CD4-positive, alpha-beta T cell (primary cell): ENCODE data around the gene FAAH. TPM values are rescaled to one million over a fixed set of nuclear protein-coding genes. Genes with fewer than 3 reads are reported as not detected.

Experiments used
- ATAC-seq: fragments of 200-7000 bp; cut with Tn5 transposase; one replicate; pipeline ENCODE4 v1.10.0; 2022; ENCODE audit warnings: mild to moderate bottlenecking; ENCODE audit not compliant: poor library complexity
- CTCF ChIA-PET: fragments of 350-600 bp; sonication (Branson Sonifier 250); formaldehyde crosslinking; loops from one replicate; lab custom pipeline; 2021; ENCODE audit warnings: antibody characterized with exemption, inconsistent platforms; lab: Charles Lee
- POLR2A ChIA-PET: fragments of 350-600 bp; sonication (Branson Sonifier 250); formaldehyde crosslinking; loops from one replicate; lab custom pipeline; 2021; ENCODE audit warnings: antibody characterized with exemption, inconsistent platforms; lab: Charles Lee
- DNase-seq, 14 experiments: peaks; one replicate each; pipeline ENCODE4 v3.0.0-alpha.2; 2013 to 2020; ENCODE audit warnings: mixed read lengths in 2 of 14
- H3K27ac ChIP-seq, 2 donors: one replicate each; pipeline versions ENCODE4 v1.5.1 to v1.7.0; 2013; ENCODE audit warnings: low read length in 2 of 2, low read depth in 1 of 2, mild to moderate bottlenecking in 1 of 2
- H3K27me3 ChIP-seq, 2 experiments: 1 replicate in 1 of 2; 2 replicates in 1 of 2; pipeline versions ENCODE4 v1.6.1 to v1.7.0; 2013; ENCODE audit warnings: low read length in 2 of 2, control low read depth in 1 of 2, mild to moderate bottlenecking in 1 of 2, moderate library complexity in 1 of 2; ENCODE audit not compliant: insufficient read depth in 2 of 2, control insufficient read depth in 1 of 2
- H3K36me3 ChIP-seq: one replicate; pipeline ENCODE4 v1.6.1; 2013; ENCODE audit warnings: low read length, control low read depth; ENCODE audit not compliant: insufficient read depth
- H3K4me1 ChIP-seq: one replicate; pipeline ENCODE4 v1.6.1; 2013; ENCODE audit warnings: low read length, control low read depth; ENCODE audit not compliant: insufficient read depth
- H3K4me3 ChIP-seq: one replicate; pipeline ENCODE4 v1.5.1; 2013; ENCODE audit warnings: mild to moderate bottlenecking, low read length, moderate library complexity
- H3K9me3 ChIP-seq, 2 experiments: 1 replicate in 1 of 2; 2 replicates in 1 of 2; pipeline versions ENCODE4 v1.6.1 to v1.7.0; 2013; ENCODE audit warnings: low read length in 2 of 2, mild to moderate bottlenecking in 2 of 2, control low read depth in 1 of 2, moderate library complexity in 1 of 2; ENCODE audit not compliant: control insufficient read depth in 1 of 2, insufficient read depth in 1 of 2
- H3K27ac Mint-ChIP-seq: one replicate; pipeline ENCODE4 v1.8.0; 2020; ENCODE audit warnings: mixed read lengths
- H3K27me3 Mint-ChIP-seq: one replicate; pipeline ENCODE4 v1.8.0; 2021; ENCODE audit warnings: mixed read lengths
- H3K36me3 Mint-ChIP-seq: one replicate; pipeline ENCODE4 v1.8.0; 2021; ENCODE audit warnings: low read depth, mixed read lengths
- H3K4me1 Mint-ChIP-seq: one replicate; pipeline ENCODE4 v1.8.0; 2021; ENCODE audit warnings: low read depth, mixed read lengths
- H3K4me3 Mint-ChIP-seq: one replicate; pipeline ENCODE4 v1.8.0; 2020; ENCODE audit warnings: mild to moderate bottlenecking, mixed read lengths
- H3K9me3 Mint-ChIP-seq: one replicate; pipeline ENCODE4 v1.8.0; 2020; ENCODE audit warnings: mixed read lengths
- CTCF ChIP-seq: fragments of 200-600 bp; IDR thresholded peaks from one replicate; pipeline ENCODE4 v1.8.0; 2022; ENCODE audit warnings: antibody characterized with exemption, mild to moderate bottlenecking
- intact Hi-C, 2 experiments: fragments of 100-400 bp; cut with DNase I in 1 of 2; cut with micrococcal nuclease in 1 of 2; formaldehyde crosslinking; loops; one replicate each; pipeline versions ENCODE4 v1.15.1 to v1.9.0; 2023 to 2025; cut with DNase I, micrococcal nuclease
- total RNA-seq, 174 experiments: library from RNA in 2 of 174; stranded (reverse) in 2 of 174; gene quantifications; one replicate each; pipeline ENCODE4 v1.2.3 and lab custom pipeline; 2021 to 2026

FAAH gene
- total RNA-seq, 2 experiments from 2014 or later = 11.7 to 15.0 TPM

- H3K36me3 Mint-ChIP-seq = no peaks in the 10 kb centered on the region
- H3K36me3 ChIP-seq = no peaks in the 10 kb centered on the region
- H3K4me1 Mint-ChIP-seq = peaks cover 29% of the 10 kb centered on the region
- ATAC-seq (no peak), DNase-seq (no peak)
- H3K27ac Mint-ChIP-seq = no peak overlapping the region
- H3K27ac ChIP-seq = no peak overlapping the region
- H3K4me3 Mint-ChIP-seq = no peak overlapping the region
- peaks cover 33% of the 10 kb centered on the region for H3K4me1 ChIP-seq
- peaks cover 21 to 42% of the 10 kb centered on the region in 2 experiments for H3K27me3 ChIP-seq
- peaks cover 0 to 10% of the 10 kb centered on the region in 2 experiments for H3K9me3 ChIP-seq
- ChIA-PET CTCF (interaction anchor here (1.5 kb wide), 1 partner anchor 280 kb away, joined by 5 read pairs; no protein-coding TSS in a partner anchor), POLR2A (no interaction called here)
- no peaks in the 10 kb centered on the region for H3K9me3 Mint-ChIP-seq
- peaks cover 58% of the 10 kb centered on the region for H3K27me3 Mint-ChIP-seq
- TF ChIP-seq CTCF = no peak
- intact Hi-C loops = loop anchor here in 1 of 2 experiments (2.0 kb wide), 1 partner anchor 279 kb away; no protein-coding TSS in a partner anchor
- no peak overlapping the region for H3K4me3 ChIP-seq
Measured at GRCh38 chr1:46445773-46446256, 51.7 kb downstream of the FAAH start.

- Histone ChIP-seq H3K9me3 (peaks cover 0 to 10% of the 10 kb centered on the region in 2 experiments), H3K4me3 (no peak overlapping the region), H3K4me1 (peaks cover 33% of the 10 kb centered on the region), H3K27ac (no peak overlapping the region), H3K36me3 (no peaks in the 10 kb centered on the region), H3K27me3 (peaks cover 28 to 50% of the 10 kb centered on the region in 2 experiments)
- Mint-ChIP-seq H3K9me3 (no peaks in the 10 kb centered on the region), H3K27ac (no peak overlapping the region), H3K36me3 (no peaks in the 10 kb centered on the region), H3K4me1 (peaks cover 29% of the 10 kb centered on the region), H3K27me3 (peaks cover 69% of the 10 kb centered on the region), H3K4me3 (peak overlapping the region; percentile 38)
- CTCF ChIA-PET = interaction anchor here (0.6 to 1.5 kb wide), 10 partner anchors 10 to 279 kb away, joined by 3 to 6 read pairs (median 4); no protein-coding TSS in a partner anchor
- DNase-seq (peak; percentile 52 to 83 (median 68)), ATAC-seq (peak; percentile 67)
- TF ChIP-seq CTCF = peak; percentile 78
- intact Hi-C loops = loop anchor here (1.0 to 2.0 kb wide), 3 partner anchors 80 to 278 kb away; no protein-coding TSS in a partner anchor
- POLR2A ChIA-PET = interaction anchor here (1.3 kb wide), 1 partner anchor 79 kb away, joined by 3 read pairs; no protein-coding TSS in a partner anchor
Measured at GRCh38 chr1:46446646-46447498, 52.8 kb downstream of the FAAH start.

GRCh38 chr1:46447499-46448108 lies 53.5 kb downstream of the FAAH start:
- ATAC-seq = no peak
- no peak for TF ChIP-seq CTCF
- peak overlapping the region; percentile 38 for H3K4me3 Mint-ChIP-seq
- Histone ChIP-seq H3K27ac (no peak overlapping the region), H3K4me1 (peaks cover 28% of the 10 kb centered on the region), H3K27me3 (peaks cover 29 to 55% of the 10 kb centered on the region in 2 experiments), H3K9me3 (peaks cover 0 to 10% of the 10 kb centered on the region in 2 experiments), H3K4me3 (no peak overlapping the region), H3K36me3 (no peaks in the 10 kb centered on the region)
- intact Hi-C loops = loop anchor here (1.0 to 2.0 kb wide), 3 partner anchors 80 to 278 kb away; no protein-coding TSS in a partner anchor
- CTCF ChIA-PET = interaction anchor here (0.6 to 1.5 kb wide), 9 partner anchors 11 to 278 kb away, joined by 3 to 6 read pairs (median 4); no protein-coding TSS in a partner anchor
- no peak overlapping the region for H3K27ac Mint-ChIP-seq
- DNase-seq = no peak
- H3K4me1 Mint-ChIP-seq = peaks cover 24% of the 10 kb centered on the region
- no peaks in the 10 kb centered on the region for H3K9me3 Mint-ChIP-seq
- POLR2A ChIA-PET = interaction anchor here (1.3 kb wide), 1 partner anchor 78 kb away, joined by 3 read pairs; no protein-coding TSS in a partner anchor
- H3K27me3 Mint-ChIP-seq = peaks cover 76% of the 10 kb centered on the region
- H3K36me3 Mint-ChIP-seq = no peaks in the 10 kb centered on the region
